ENCODE results near the gene POLN.

POLN gene

DNA sequence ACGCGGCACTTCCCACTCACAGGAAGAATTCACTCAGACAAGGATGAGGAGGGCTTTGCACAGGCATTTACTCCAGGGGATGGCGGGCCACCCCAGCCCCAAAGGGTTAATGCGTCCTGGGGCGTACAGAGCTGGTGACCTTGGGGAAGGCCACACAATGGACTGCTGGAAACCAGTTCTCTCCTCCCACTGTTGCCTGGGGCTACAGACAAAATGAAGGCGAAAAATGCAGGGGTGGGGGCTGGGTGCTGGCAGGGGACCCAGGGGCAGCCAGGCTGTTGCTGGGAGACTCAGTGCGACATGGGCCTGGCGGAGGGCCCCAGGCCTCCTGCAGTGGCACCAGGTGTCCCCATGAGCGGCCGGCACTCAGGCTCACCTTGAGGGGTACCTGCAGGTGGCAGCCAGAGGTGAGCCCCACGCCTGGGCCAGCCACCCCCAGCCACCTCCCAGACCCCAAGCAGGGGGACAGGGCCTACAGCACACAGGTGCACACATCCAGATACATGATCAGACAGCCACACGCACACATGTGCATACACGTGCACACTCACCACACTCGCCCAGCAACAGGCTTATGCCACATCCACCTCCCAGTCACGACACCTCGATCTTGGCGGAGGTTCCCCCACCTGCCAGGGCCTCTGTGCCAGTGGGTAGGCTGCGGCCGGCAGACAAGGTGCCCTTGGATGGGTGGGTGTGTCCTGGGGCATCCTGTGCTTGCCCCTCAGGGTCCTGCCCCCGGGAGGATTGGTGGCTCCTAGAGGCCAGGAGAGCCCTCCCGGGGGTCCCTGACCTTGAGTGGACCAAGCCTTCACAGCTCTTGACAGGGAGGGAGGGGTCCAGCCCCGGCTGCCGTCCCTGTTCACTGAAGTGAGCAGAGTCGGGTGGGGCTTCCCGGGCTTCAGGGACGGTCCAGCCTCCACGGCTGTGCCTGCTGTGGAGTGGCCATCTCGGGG lies 169.7 kb downstream of the POLN start:
- DNase-seq (ENCODE audit: low spot score), result no peak
- in situ Hi-C loops (cut with MboI; ENCODE audit: low sequenced_read_pairs, unreplicated experiment), result no loop called here
- TF ChIP-seq, protein P1, sequence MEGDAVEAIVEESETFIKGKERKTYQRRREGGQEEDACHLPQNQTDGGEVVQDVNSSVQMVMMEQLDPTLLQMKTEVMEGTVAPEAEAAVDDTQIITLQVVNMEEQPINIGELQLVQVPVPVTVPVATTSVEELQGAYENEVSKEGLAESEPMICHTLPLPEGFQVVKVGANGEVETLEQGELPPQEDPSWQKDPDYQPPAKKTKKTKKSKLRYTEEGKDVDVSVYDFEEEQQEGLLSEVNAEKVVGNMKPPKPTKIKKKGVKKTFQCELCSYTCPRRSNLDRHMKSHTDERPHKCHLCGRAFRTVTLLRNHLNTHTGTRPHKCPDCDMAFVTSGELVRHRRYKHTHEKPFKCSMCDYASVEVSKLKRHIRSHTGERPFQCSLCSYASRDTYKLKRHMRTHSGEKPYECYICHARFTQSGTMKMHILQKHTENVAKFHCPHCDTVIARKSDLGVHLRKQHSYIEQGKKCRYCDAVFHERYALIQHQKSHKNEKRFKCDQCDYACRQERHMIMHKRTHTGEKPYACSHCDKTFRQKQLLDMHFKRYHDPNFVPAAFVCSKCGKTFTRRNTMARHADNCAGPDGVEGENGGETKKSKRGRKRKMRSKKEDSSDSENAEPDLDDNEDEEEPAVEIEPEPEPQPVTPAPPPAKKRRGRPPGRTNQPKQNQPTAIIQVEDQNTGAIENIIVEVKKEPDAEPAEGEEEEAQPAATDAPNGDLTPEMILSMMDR (IDR thresholded peaks at IDR 0.05; ENCODE audit: borderline replicate concordance, control extremely low read depth, extremely low read depth, insufficient read depth, missing control alignments), result no peak

DNA sequence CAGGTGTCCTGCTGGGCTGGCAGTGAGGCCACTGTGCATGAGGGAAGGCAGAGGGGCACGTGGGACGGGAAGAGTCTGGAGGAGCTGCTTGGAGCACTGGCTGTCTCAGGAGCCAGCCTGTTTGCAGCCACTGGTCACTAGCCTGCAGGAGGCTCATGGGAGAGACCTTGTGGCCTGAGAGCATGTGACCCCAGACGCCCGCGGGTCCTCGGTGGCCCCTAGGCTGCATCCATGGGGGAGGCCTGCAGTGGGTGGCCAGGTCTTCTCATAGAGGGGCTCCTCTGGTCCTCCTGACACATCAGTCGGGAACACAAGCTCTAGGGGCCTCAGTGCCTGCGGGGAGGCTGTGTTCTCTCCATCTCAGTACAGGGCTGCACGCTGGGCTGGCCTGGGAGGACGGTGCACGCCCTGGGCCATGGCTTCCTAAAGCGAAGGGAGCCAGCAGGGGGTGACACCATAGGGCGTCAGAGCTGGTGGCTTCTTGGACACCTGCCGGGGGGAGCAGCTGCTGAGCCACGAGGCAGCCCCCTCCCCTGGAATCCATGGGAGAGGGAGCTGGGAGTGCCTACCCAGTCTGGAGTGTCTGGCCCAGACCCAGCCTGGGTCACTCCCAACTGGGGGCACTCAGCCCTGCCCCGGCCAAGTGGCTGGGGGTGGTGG lies 170.5 kb downstream of the POLN start:
- in situ Hi-C loops (cut with MboI; ENCODE audit: low sequenced_read_pairs, unreplicated experiment), result no loop called here
- no peak for DNase-seq (ENCODE audit: low spot score)
- TF ChIP-seq, protein P1 (IDR thresholded peaks at IDR 0.05; ENCODE audit: borderline replicate concordance, control extremely low read depth, extremely low read depth, insufficient read depth, missing control alignments), result no peak

DNA sequence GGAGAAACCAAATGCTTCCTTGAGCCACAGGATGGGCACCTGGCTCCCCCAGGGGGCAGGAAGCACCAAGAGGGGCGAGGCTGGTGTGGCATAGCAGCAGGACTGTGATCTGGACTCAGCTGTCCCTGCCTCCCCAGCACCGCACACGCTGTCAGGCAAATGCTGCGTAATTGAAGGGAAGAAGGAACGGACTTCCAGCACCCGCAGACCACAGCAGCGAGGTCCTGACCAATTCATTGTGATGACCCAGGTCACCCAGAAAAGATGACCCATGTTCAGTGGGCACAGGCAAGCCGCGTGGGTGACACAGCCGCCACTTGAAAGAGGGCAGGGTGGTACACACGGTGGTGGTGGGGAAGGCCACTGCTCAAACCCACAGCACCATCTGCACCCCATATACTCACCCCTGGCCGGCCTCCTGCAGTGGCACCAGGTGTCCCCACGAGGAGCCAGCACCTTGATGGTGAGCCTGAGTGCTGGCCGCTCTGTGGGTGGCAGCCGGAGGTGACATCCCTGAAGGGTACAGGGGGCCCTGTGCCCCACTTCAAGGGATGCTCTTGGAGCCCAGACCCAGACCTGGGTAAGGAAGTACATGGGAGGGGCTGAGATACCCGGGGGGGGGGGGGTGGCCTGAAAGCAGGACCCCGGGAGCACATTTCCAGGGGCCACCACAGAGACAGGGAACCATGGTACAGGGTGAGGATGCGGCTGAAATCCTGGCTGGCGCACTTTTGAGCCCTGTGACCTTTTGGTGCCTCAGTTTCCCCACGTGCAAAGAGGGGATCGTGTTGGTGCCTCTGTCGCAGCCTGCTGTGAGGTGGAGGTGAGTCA lies 171.3 kb downstream of the POLN start:
- in situ Hi-C loops (cut with MboI; ENCODE audit: low sequenced_read_pairs, unreplicated experiment), result no loop called here
- TF ChIP-seq, protein P1 (IDR thresholded peaks at IDR 0.05; ENCODE audit: borderline replicate concordance, control extremely low read depth, extremely low read depth, insufficient read depth, missing control alignments), result no peak
- DNase-seq (ENCODE audit: low spot score), result no peak

DNA sequence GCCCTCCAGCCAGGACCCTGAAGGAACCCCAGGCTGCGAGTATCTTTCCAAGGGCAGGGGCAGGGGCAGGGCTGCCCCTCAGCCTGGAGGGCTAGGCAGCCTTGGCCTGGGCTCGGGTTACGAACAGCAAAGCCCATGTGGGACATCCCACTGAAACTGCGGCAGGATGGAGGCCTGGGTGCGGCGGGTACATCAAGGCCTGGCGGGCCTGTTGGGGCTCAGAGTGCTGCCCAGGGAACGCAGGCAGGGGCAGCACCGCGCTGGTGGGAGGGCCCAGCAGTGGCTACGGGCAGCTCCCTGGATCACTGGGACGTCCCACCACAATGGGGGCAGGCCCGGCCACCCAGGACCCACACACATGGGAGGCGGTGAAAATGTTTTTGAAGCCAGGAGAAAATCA lies 171.9 kb downstream of the POLN start:
- no peak for DNase-seq (ENCODE audit: low spot score)
- in situ Hi-C loops (cut with MboI; ENCODE audit: low sequenced_read_pairs, unreplicated experiment), result no loop called here
- TF ChIP-seq, protein P1 (IDR thresholded peaks at IDR 0.05; ENCODE audit: borderline replicate concordance, control extremely low read depth, extremely low read depth, insufficient read depth, missing control alignments), result no peak

DNA sequence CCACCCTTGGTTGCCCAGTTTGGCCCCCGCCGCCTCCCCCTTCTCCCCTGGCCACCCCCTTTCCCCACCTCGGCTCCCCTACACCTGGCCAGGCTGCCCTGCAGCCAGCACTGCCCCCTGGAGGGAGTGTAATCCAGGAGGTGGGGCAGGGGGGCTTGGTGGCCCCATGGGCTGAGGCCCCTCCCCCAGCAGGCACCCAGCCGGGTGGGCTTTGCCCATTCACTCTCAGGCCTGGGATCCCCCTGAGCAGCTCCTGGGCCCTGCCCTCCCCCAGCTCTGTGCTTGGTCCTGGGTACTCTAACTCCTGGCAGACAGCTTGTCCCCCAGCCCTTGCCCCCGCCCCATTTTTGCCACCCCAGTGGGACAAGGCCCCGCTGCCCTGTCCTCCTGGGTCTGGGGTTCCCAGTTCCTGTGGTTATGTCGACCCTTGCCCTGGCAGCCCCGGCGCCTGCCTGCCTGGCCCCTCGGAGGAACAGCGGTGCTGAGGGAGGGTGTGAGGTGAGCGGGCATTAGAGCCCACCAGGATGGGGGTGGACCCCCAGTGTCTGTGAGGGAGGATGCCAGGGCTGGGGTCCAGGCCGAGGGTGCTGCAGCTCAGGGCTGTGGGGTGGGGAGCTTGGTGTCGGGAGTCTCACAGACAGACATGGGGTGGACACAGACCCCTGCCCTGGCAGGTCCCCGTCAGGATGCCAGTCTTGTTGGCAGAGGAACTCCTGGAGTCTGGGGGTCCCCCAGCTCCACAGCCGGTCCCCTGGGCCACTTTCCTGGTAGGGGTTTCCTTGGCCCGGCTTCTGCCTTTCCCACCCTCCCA lies 172.6 kb downstream of the POLN start:
- in situ Hi-C loops (cut with MboI; ENCODE audit: low sequenced_read_pairs, unreplicated experiment), result no loop called here
- DNase-seq (ENCODE audit: low spot score), result no peak
- TF ChIP-seq, protein P1 (IDR thresholded peaks at IDR 0.05; ENCODE audit: borderline replicate concordance, control extremely low read depth, extremely low read depth, insufficient read depth, missing control alignments), result no peak

Measured in GM13976 (cell line).